ENCODE measurements around the gene ZDHHC12.
"Not testable (repeated sequence)": the region's sequence is repeated elsewhere in the genome, so short reads cannot be mapped to it uniquely, and the experiment has no call there.

ZDHHC12 gene

DNA sequence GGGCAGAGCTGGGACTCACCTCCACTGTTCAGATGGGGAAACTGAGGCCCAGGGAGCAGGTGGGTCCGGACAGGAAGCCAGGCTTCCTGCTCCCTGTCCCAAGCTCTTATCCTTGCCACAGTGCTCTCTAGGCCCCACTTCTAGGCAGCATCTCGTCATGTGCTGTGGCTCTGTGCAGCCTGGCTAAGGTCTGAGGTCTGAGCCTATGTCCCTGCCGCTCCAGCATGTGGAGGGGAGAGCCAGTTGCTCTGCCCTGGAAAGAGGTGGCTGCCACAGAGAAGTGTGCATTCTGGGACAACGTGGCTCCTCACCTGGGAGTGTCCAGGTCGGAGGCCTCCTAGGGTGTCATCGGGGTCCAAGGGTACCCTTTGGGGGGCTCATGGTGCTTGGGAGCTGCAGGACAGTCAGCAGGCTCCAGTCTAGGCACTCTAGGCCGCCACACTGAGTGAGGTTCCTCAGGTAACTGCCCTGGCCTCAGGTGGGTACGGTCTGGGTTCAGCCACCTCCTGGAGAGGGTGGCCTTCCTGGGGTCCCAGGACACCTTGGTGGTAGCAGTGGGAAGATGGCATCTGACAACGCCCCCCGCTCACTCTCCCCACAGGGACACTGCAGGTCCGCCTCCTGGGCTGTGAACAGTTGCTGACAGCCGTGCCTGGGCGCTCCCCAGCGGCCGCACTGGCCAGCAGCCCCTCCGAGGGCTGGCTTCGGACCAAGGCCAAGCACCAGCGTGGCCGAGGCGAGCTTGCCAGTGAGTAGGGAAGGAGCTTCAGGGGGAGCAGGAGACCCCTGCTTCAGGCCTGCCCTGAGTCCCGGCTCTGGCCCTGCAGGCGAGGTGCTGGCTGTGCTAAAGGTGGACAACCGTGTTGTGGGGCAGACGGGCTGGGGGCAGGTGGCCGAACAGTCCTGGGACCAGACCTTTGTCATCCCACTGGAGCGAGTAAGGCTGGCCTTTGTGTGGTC lies 11.2 kb downstream of the ZDHHC12 start:
- in situ Hi-C loops (cut with HindIII; ENCODE audit: low sequenced_read_pairs), result no loop called here

DNA sequence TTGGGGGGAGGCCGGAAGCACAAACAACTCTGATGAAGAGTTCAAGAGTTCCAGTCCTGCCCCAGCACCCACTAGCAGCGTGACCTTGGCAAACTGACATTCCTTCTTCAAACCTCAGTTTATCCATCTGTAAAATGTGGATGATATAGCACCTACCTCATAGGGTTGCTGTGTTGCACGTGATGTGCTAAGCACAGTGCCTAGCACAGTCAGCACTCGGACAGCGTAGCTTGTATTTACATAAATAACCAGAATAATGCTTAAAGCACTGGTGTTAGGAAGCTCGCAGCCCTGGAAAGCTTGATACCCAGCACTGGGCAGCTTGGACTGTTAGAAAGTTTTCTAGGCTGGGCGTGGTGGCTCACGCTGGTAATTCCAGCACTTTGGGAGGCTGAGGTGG lies 16.5 kb downstream of the ZDHHC12 start:
- in situ Hi-C loops (cut with HindIII; ENCODE audit: low sequenced_read_pairs), result no loop called here

DNA sequence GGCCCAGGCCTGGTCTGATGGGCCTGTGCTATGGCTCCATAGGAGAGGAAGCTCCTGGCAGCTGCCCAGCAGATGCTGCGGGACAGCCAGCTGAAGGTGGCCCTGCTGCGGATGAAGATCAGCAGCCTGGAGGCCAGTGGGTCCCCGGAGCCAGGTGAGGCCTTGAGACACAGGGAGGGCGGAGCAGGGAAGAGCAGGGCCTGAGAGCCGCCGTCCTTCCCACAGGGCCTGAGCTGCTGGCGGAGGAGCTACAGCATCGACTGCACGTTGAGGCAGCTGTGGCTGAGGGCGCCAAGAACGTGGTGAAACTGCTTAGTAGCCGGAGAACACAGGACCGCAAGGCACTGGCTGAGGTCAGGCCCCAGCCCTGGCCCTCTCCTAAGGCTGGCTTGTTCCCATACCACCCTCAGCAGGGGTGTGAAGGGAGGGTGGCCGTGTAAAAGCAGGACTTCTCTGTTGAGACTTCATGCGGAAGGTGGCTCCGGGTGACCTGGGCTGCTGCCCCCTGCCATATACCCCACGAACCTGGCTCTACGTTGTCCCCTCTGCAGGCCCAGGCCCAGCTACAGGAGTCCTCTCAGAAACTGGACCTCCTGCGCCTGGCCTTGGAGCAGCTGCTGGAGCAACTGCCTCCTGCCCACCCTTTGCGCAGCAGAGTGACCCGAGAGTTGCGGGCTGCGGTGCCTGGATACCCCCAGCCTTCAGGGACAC lies 17.1 kb downstream of the ZDHHC12 start:
- in situ Hi-C loops (cut with HindIII; ENCODE audit: low sequenced_read_pairs), result no loop called here

DNA sequence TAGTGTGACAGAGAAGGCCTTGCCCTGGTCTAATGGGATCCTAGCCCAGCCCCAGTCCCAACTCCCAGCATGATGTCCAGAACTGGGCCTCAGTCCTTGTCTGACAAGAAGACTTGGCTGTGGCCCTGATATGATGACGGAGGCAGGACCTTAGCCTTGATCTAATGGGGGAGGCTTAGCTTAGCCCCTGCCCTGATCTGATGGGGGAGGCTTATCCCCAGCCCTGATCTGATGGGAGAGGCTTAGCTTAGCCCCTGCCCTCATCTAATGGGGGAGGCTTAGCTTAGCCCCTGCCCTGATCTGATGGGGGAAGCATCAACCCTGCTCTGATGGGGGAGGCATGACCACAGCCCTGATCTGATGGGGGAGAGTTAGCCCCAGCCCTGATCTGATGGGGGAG lies 17.9 kb downstream of the ZDHHC12 start:
- in situ Hi-C loops (cut with HindIII; ENCODE audit: low sequenced_read_pairs), result no loop called here

DNA sequence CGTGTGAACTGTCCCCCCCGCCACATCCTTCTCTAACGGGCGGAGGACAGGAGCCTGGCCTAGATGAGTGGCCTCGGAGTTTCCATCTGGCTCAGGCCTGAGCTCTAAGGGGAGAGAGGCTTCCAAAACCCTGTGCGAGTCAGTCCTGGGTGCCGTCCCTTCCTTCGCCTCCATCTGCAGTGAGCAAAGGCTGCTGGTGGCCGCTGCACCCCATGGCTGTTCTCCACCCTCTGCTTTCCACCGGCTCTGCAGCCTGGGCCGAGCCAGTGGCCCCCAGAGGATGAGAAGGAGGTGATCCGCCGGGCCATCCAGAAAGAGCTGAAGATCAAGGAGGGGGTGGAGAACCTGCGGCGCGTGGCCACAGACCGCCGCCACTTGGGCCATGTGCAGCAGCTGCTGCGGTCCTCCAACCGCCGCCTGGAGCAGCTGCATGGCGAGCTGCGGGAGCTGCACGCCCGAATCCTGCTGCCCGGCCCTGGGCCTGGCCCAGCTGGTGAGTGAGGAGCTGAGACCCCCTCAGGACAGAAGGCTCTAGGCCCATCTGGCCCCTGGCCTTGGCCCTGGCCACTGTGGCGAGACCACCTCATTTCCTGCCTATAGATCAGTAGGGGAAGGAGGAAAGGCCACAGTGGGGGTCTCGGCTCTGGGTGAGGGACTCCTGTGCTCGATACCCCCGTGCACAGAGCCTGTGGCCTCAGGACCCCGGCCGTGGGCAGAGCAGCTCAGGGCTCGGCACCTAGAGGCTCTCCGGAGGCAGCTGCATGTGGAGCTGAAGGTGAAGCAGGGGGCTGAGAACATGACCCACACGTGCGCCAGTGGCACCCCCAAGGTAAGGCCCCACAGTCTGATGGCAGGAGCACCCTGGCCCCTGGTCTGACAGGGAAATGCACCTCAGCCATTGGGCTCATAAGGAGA lies 18.6 kb downstream of the ZDHHC12 start:
- in situ Hi-C loops (cut with HindIII; ENCODE audit: low sequenced_read_pairs), result no loop called here

DNA sequence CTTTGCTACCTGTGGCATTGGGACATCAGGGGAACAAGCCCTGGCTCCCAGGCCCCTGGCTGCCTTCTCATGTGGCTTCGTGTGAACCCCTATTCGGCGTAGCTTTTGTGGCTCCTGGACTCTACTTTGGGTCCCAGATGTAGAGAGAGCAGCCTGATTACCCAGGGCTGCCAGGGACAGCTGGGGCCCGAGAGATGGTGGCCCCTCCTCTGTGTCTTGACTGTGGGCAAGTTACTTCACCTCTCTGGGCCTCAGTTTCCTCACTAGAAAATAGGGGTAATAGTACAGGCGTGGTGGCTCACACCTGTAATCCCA lies 19.6 kb downstream of the ZDHHC12 start:
- in situ Hi-C loops (cut with HindIII; ENCODE audit: low sequenced_read_pairs), result no loop called here

DNA sequence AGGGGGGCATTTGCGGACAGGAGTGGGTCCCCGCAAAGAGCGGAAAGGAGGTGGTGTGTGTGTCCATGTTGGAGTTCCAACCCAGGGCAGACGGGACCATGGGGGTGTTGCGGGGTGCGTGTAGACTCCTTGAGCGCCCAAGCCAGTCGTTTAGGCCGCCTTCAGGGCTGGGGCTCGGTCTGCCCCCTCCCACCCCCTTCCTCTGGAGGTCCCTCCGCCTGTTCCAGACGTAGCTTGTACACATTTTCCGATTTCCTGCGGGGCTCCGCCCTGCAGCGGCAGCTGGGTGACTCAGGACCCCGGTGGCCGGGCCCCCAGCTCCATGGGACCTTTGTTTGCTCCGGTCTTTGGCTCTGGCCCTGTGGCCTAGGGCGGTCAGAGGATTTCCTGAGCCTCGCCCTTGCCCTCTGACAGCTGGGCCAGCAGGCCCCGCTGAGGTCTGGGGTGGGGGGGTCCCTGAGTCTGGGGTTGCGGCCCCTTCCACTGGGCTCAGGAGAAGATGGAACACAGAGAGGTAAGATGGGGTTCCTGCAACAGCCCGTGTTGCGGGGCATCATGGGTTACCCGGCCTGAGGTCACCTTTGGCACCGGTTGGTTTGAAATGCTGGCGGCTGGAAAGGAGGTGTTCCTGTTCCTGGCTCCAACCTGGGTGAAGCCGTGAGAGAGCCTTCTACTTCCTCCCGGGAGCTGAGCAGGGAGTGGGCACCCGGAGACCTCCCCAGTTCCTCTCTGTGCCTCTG lies 20.1 kb downstream of the ZDHHC12 start:
- in situ Hi-C loops (cut with HindIII; ENCODE audit: low sequenced_read_pairs), result no loop called here

DNA sequence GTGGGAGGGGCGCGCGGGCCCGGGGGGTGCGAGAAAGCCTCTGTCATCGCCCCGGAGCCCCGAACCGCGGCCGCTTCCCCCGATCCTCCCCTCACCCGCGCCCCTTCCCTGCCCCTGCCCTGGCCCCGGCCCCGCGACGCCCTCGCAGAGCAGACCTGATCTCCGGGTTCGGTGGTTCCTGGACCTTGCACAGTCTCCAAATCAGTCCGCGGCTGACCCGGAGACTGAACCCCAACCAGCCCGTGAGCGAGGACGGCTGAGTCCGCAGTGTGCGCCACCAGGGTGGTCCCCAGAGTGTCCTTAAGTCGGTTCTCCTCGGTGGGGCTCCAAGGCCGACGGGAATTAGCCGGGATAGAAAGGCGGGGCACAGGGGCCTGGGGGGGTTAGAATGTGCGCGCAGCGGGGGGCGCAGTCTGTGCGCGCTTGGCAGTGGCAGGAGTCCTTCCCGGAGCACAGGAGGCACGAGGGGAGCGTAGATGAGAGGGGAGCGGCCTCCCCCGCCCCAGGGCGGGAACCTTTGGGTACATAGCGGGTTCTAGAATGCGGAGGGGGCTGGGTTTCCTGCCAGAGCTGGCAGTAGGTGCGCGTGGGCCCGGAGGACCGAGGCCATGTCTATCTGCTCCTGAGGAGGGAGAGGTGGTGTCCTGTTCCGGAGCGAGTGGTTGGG lies 20.8 kb downstream of the ZDHHC12 start:
- in situ Hi-C loops (cut with HindIII; ENCODE audit: low sequenced_read_pairs), result no loop called here

DNA sequence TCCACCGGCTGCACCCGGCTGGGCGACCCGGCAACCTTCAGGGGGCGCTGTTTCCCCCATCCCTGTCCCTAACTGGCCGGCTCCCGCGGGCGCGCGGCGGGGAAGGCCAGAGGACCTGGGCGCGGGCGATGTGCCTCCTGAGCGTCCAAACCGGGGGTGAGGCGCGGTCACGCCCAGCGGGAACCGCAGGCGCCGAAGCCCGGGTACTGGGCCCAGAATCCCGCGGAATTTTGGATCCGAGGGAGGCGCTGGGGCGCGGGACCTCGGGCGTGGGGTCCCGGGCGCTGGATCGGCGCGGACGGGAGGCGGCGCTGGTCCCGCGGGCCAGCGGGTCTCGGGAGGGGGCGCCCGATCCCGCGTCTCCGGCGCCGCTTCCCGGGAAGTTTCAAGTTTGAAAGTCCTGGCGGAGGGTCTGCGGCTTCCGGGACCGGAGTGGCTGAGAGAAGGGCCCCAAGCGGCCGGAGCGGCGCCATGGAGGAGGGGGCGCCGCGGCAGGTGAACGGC lies 21.4 kb downstream of the ZDHHC12 start, which contains the start of gene PKN3:
Gene PKN3, plus strand, starts transcription at position 59 of the 504 bp plus-strand sequence. Its CDS starts 413 bp downstream, at position 472.
- in situ Hi-C loops (cut with HindIII; ENCODE audit: low sequenced_read_pairs), result no loop called here

DNA sequence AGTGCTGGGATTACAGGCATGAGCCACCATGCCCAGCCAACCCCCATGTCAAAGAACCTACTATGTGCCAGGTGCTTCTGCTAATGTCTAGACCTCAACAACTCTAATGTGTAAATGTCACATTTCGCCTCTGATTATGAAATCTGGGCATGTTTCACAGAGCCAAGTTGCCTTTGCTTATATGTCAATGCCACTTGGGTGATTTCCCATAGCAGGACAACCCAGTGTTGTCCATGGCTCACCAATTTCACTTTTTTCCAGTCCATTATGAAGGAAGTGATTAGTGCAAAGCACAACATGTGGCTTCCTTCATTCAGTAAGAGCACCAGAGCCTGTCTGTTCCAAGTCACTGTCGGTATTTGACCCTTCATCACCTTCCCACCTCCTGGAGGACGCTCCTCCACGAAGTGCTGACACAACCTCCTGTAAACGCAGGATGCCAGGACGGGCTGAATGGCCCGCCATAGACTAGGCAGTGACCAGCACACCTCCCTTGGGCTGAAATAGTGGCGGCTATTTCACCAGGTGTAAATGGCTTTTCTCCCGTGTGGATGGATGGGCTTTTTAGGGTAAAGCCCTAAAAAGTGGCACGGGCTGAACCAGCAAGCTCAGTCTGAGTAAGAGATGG lies 22.6 kb downstream of the ZDHHC12 start:
- in situ Hi-C loops (cut with HindIII; ENCODE audit: low sequenced_read_pairs), result no loop called here

DNA sequence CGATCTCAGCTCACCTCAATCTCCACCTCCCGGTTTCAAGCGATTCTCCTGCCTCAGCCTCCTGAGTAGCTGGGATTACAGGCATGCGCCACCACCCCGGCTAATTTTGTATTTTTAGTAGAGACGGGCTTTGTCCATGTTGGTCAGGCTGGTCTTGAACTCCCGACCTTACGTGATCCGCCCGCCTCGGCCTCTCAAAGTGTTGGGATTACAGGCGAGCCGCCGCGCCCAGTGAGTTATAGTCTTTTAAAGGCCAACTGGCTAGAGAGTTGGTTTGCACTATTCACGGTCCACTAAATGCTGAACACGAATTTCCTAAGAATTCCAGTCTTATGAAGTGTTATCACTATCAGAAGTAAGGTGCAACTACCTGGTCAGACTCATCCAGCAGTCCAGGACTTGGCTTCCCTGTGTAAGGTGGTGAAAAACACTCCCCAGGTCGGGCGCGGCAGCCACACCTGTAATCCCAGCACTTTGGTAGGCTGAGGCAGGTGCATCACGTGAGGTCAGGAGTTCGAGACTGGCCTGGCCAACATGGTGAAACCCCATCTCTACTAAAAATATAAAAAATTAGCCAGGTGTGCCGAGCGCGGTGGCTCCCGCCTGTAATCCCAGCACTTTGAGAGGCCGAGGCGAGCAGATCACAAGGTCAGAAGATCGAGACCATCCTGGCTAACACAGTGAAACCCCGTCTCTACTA lies 24.7 kb downstream of the ZDHHC12 start:
- in situ Hi-C loops (cut with HindIII; ENCODE audit: low sequenced_read_pairs), result not testable (repeated sequence)

DNA sequence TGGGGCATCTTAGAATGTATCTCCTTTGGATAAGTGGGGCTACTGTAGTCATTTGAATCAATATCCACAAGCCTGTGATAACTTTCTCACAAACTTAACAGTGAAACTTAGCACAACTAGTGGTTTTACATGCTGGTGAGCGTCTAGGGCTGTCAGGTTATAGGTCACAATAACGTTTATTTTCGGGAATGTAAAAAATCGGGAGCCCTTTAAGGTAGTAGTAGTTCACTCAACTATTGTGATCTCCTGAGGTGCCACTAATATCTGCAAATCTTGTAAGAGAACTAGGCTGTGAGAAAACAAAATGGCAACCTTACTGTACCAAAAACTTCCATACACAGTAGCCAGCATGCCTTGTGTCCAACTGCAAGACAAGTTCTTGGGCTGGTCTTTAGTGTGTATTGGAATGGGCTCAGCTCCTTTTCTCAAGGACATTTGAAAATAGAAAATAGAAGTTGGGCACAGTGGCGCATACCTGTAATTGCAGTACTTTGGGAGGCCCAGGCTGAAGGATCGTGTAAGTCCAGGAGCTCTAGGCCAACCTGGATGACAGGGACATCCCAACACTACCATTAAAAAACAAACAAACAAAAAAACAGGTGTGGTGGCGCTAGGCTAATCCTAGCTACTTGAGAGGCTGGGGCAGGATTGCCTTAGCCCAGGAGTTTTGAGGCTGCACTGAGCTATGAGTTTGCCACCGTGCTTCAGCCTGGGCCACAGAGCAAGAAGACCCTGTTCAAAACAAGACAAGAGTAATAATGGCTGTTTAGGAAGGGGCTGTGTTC lies 26.8 kb downstream of the ZDHHC12 start:
- in situ Hi-C loops (cut with HindIII; ENCODE audit: low sequenced_read_pairs), result no loop called here

DNA sequence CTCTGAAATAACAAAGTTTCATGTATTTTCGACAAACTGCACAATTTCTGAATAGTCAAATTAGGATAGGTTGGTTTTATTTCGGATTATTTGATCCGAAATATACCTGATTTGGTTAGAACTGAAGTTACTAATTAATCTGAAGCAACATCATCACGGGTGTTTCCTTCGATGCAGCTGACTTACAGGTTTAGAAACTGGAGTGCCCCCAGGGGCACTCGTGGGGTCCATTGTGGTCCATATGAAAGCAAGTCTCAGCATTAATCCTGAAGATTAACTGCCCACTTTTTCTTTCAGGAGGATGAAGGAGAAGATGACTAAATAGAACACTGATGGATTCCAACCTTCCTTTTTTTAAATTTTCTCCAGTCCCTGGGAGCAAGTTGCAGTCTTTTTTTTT lies 29.6 kb downstream of the ZDHHC12 start:
- in situ Hi-C loops (cut with HindIII; ENCODE audit: low sequenced_read_pairs), result no loop called here

DNA sequence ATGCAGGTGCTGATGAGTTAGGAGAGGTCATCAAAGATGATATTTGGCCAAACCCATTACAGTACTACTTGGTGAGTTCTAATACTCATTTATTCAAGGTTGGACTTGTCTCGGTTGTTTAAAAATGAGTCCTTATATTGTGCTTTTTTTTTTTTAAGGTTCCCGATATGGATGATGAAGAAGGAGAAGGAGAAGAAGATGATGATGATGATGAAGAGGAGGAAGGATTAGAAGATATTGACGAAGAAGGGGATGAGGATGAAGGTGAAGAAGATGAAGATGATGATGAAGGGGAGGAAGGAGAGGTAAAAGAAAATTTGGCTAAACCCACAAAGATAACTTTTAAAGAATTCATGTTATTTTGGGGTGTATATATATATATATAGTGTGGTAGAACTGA lies 30.2 kb downstream of the ZDHHC12 start:
- in situ Hi-C loops (cut with HindIII; ENCODE audit: low sequenced_read_pairs), result not testable (repeated sequence)

DNA sequence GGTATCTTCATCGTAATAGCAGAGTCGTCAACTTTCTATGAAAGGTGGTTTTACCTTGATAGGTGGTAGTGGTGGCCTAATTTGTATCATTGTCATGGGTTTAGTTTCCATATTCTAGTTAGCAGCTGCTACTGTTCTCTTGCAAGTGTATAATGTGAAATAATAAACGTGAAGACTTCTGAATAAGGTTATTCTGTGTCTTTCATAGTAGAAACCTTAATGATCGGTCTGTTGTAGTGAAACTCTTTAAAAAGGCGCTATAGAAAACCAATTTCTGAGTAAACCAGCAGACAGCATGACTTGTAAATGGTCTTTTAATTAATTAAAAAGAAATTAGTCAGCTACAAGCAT lies 33.3 kb downstream of the ZDHHC12 start:
- in situ Hi-C loops (cut with HindIII; ENCODE audit: low sequenced_read_pairs), result no loop called here

DNA sequence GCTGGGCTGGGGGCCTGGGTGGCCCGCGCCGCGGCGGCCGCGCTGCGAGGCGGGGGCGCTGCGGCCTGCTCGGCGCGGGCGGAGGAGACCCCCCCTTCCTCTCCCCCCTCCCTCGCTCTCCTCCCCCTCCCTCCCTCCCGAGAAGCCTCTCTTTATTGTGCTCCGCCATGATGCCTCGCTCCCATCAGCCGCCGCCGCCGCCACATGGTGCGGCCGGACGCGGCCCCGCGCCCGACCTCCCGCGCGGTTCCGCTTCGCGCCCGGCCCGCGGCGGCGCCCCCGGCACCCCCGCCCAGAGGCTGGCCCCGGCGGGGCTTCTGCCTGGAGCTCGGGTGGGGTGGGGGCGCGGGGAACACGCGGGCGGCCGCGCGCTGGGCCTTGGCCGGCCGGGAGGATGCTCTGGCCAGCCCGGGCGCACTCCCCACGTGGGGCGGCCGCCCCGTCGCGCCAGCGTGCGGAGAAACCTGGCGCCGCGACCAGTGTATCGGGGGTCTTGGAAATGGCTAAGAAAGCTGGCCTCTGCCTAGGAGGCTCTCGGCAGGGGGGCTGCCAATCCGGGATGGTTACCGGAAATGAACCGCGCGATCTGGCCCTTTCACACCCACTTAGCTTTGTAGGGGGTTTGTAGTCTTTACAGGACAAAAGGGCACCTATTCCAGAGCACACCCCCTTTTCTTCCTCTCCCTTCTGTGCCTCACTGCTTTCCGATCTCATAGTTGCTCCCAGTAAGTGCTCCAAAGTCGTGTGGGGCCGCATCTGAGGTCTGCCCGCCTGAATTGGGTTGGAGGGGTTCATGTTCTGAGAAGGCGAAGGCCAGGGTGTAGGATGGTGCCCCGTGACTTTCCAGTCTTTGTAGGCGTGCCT lies 33.9 kb downstream of the ZDHHC12 start:
- in situ Hi-C loops (cut with HindIII; ENCODE audit: low sequenced_read_pairs), result no loop called here

DNA sequence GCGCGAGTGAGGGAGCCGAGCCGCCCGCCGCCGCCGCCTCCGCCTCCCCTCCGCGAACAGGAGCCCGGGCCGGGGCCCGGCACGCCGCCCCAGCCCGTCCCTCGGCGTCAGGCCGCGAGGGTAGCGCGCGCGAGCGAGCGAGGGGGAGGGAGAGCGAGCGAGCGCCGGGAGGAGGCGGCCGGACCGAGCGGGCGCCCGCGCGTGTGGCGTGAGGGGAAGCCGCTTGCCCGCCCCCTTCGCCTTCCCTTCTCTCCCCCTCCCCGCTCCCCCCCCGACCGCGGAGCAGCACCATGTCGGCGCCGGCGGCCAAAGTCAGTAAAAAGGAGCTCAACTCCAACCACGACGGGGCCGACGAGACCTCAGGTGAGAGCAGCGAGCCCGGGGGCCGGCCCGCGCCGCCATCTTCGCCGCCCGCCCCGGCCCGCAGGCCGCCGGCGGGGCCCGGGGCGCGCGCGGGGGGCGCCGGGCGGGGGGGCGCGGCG lies 34.6 kb downstream of the ZDHHC12 start:
- in situ Hi-C loops (cut with HindIII; ENCODE audit: low sequenced_read_pairs), result no loop called here
